Loucy (cell line): ENCODE data around the gene ZC3HAV1L.

Experiments
- EZH2phosphoT487 ChIP-seq: fragments of 200-600 bp; IDR thresholded peaks from 2 replicates; pipeline ENCODE4 v1.6.1; 2018; ENCODE audit warnings: antibody characterized with exemption, mild to moderate bottlenecking, moderate library complexity, borderline replicate concordance
- TF ChIP-seq, protein P1 (sequence below): fragments of 200-600 bp; sonication (generic); conservative IDR thresholded peaks from 2 replicates; pipeline ENCODE4 v1.5.1; 2014; ENCODE audit warnings: mild to moderate bottlenecking, antibody characterized with exemption, low read length

DNA sequence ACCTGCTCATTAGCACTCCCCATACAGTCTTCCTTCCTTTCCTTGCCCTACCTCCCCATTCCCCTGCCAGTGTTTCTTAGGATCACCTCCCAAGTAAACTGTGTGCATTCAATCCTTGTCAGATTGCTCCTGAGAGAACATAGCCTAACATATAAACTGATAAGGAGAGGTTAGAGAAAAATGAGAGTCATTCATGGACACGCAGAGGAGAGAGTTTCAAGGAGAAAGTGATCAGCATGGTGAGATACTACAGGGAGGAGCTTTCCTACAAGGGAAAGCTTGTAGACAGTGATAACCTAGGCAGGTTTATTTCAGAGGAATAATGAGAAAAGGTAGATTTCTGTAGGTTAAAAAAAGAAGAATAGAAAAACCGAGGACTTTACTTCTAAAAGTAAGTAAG, 2.8 kb upstream of the ZC3HAV1L start:
- no peak for TF ChIP-seq EZH2phosphoT487
- TF ChIP-seq, protein P1, sequence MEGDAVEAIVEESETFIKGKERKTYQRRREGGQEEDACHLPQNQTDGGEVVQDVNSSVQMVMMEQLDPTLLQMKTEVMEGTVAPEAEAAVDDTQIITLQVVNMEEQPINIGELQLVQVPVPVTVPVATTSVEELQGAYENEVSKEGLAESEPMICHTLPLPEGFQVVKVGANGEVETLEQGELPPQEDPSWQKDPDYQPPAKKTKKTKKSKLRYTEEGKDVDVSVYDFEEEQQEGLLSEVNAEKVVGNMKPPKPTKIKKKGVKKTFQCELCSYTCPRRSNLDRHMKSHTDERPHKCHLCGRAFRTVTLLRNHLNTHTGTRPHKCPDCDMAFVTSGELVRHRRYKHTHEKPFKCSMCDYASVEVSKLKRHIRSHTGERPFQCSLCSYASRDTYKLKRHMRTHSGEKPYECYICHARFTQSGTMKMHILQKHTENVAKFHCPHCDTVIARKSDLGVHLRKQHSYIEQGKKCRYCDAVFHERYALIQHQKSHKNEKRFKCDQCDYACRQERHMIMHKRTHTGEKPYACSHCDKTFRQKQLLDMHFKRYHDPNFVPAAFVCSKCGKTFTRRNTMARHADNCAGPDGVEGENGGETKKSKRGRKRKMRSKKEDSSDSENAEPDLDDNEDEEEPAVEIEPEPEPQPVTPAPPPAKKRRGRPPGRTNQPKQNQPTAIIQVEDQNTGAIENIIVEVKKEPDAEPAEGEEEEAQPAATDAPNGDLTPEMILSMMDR: no peak
